Ectodermal cell (in vitro differentiated cells): ENCODE results near the gene VWA3B.

Experiments used
- H3K27ac ChIP-seq: 2 replicates; pipeline ENCODE4 v1.7.0; 2013; ENCODE audit warnings: mild to moderate bottlenecking, low read depth, low read length; ENCODE audit not compliant: insufficient read depth, poor library complexity, severe bottlenecking
- H3K27me3 ChIP-seq: 2 replicates; pipeline ENCODE4 v1.7.0; 2013; ENCODE audit warnings: mild to moderate bottlenecking, low read length; ENCODE audit not compliant: insufficient read depth, control insufficient read depth, poor library complexity, severe bottlenecking
- H3K36me3 ChIP-seq: one replicate; pipeline ENCODE4 v1.7.0; 2013; ENCODE audit warnings: low read length; ENCODE audit not compliant: control insufficient read depth, insufficient read depth
- H3K4me1 ChIP-seq: one replicate; pipeline ENCODE4 v1.7.0; 2013; ENCODE audit warnings: low read length; ENCODE audit not compliant: control insufficient read depth, insufficient read depth
- H3K4me3 ChIP-seq: 2 replicates; pipeline ENCODE4 v1.7.0; 2013; ENCODE audit warnings: low read depth, low read length, control low read depth; ENCODE audit not compliant: insufficient read depth
- H3K9me3 ChIP-seq: 2 replicates; pipeline ENCODE4 v1.7.0; 2013; ENCODE audit warnings: mild to moderate bottlenecking, low read length, moderate library complexity; ENCODE audit not compliant: control insufficient read depth
- WGBS, 2 experiments: methylation state at CpG; one replicate each; pipeline ENCODE4 v1.1.7; 2013; ENCODE audit warnings: missing lambda C conversion rate in 2 of 2; 5-methylcytosine and 5-hydroxymethylcytosine counted together

Gene VWA3B

GRCh38 chr2:98102878-98103277 lies 15.9 kb downstream of the VWA3B start:
- Histone ChIP-seq H3K4me1 (no peaks in the 10 kb centered on the region), H3K4me3 (no peak overlapping the region), H3K9me3 (no peaks in the 10 kb centered on the region), H3K27ac (no peak overlapping the region), H3K36me3 (no peaks in the 10 kb centered on the region), H3K27me3 (no peaks in the 10 kb centered on the region)

GRCh38 chr2:98108110-98108509 lies 21.1 kb downstream of the VWA3B start:
- Histone ChIP-seq H3K36me3 (no peaks in the 10 kb centered on the region), H3K4me3 (no peak overlapping the region), H3K27ac (no peak overlapping the region), H3K4me1 (no peaks in the 10 kb centered on the region), H3K27me3 (no peaks in the 10 kb centered on the region), H3K9me3 (peaks cover 3% of the 10 kb centered on the region)
- 94 to 95% methylated on average over 1 of the region's 2 CpGs for WGBS, 2 experiments

DNA sequence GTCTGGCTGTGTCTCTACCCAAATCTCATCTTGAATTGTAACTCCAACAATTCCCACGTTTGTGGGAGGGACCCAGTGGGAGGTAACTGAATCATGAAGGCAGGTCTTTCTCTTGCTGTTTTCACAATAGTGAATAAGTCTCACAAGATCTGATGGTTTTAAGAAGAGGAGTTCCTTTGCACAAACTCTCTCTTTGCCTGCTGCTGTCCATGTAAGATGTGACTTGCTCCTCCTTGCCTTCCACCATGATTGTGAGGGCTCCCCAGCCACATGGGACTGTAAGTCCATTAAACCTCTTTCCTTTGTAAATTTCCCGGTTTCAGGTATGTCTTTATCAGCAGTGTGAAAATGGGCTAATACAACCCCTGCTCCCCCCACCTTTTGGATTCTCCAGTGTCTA lies 23.8 kb downstream of the VWA3B start:
- WGBS, 2 experiments, result 88 to 90% methylated on average over 2 of the region's 2 CpGs
- no peak overlapping the region for H3K4me3 ChIP-seq
- peaks cover 3% of the 10 kb centered on the region for H3K9me3 ChIP-seq
- no peaks in the 10 kb centered on the region for H3K4me1 ChIP-seq
- H3K27me3 ChIP-seq, result no peaks in the 10 kb centered on the region
- no peaks in the 10 kb centered on the region for H3K36me3 ChIP-seq
- no peak overlapping the region for H3K27ac ChIP-seq

GRCh38 chr2:98114643-98115330 lies 27.8 kb downstream of the VWA3B start:
- no peak overlapping the region for H3K27ac ChIP-seq
- peaks cover 3% of the 10 kb centered on the region for H3K9me3 ChIP-seq
- no peaks in the 10 kb centered on the region for H3K4me1 ChIP-seq
- H3K27me3 ChIP-seq, result no peaks in the 10 kb centered on the region
- no peaks in the 10 kb centered on the region for H3K36me3 ChIP-seq
- WGBS, 2 experiments, result 86 to 92% methylated on average over 5 to 6 of the region's 6 CpGs
- no peak overlapping the region for H3K4me3 ChIP-seq

DNA sequence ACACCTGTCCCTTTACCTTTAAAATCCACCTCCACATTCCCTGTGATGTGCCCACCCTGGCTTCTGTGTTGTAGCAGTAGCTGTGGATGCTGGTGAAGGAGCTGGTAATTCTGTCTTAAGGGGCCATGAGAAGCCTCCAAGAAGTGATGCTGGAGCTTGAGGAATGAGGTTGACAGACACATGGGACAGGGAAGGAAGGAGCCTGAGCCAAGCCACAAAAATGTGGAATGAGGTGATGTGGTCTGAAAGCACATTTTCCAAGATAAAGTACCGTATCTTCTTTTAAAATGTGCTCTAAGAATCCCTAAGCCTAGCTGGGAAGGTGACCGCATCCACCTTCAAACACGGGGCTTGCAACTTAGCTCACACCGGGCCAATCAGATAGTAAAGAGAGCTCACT lies 31.2 kb downstream of the VWA3B start:
- no peaks in the 10 kb centered on the region for H3K9me3 ChIP-seq
- no peaks in the 10 kb centered on the region for H3K36me3 ChIP-seq
- 87 to 94% methylated on average over 4 of the region's 4 CpGs for WGBS, 2 experiments
- no peaks in the 10 kb centered on the region for H3K4me1 ChIP-seq
- no peak overlapping the region for H3K27ac ChIP-seq
- no peak overlapping the region for H3K4me3 ChIP-seq
- no peaks in the 10 kb centered on the region for H3K27me3 ChIP-seq

- no peaks in the 10 kb centered on the region for H3K4me1 ChIP-seq
- no peaks in the 10 kb centered on the region for H3K27me3 ChIP-seq
- H3K9me3 ChIP-seq, result no peaks in the 10 kb centered on the region
- H3K27ac ChIP-seq, result no peak overlapping the region
- 68 to 92% methylated on average over 1 to 2 of the region's 2 CpGs for WGBS, 2 experiments
- H3K36me3 ChIP-seq, result no peaks in the 10 kb centered on the region
- no peak overlapping the region for H3K4me3 ChIP-seq
Observed at GRCh38 chr2:98118852-98119251, 31.9 kb downstream of the VWA3B start.

DNA sequence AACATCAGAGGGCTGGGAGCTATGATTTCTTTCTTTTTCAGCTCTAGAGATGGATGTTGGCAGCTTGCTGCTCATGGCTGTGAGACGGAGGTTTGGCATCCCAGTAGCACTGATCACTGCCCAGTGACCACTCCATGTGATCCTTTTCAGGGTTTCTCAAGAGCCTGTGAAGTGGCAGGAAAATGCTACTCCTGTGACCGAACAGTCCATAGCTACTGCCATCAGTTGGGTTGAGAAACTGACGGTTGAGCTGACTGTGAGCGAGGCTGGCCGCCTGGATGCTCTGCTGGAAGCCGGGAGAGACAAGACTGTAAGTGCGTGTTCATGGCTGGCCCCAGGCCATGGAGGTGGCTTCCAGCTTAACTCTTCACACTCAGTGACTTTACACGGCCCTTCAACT lies 34.2 kb downstream of the VWA3B start:
- H3K4me3 ChIP-seq, result no peak overlapping the region
- H3K27me3 ChIP-seq, result no peaks in the 10 kb centered on the region
- H3K27ac ChIP-seq, result no peak overlapping the region
- no peaks in the 10 kb centered on the region for H3K9me3 ChIP-seq
- no peaks in the 10 kb centered on the region for H3K36me3 ChIP-seq
- H3K4me1 ChIP-seq, result no peaks in the 10 kb centered on the region
- WGBS, 2 experiments, result 90 to 92% methylated on average over 8 of the region's 8 CpGs

GRCh38 chr2:98122524-98122923 lies 35.6 kb downstream of the VWA3B start:
- no peaks in the 10 kb centered on the region for H3K4me1 ChIP-seq

GRCh38 chr2:98123286-98123685 lies 36.3 kb downstream of the VWA3B start:
- Histone ChIP-seq H3K4me1 (no peaks in the 10 kb centered on the region), H3K27me3 (no peaks in the 10 kb centered on the region), H3K36me3 (no peaks in the 10 kb centered on the region), H3K4me3 (no peak overlapping the region), H3K9me3 (no peaks in the 10 kb centered on the region), H3K27ac (no peak overlapping the region)
- WGBS, 2 experiments, result 56 to 72% methylated on average over 8 of the region's 8 CpGs

More at GRCh38 chr2:98122524-98122923, 35.6 kb downstream of the VWA3B start:
- Histone ChIP-seq H3K27ac (no peak overlapping the region), H3K9me3 (no peaks in the 10 kb centered on the region), H3K4me3 (no peak overlapping the region), H3K27me3 (no peaks in the 10 kb centered on the region), H3K36me3 (no peaks in the 10 kb centered on the region)
- WGBS, 2 experiments, result 90 to 95% methylated on average over 3 of the region's 3 CpGs

DNA sequence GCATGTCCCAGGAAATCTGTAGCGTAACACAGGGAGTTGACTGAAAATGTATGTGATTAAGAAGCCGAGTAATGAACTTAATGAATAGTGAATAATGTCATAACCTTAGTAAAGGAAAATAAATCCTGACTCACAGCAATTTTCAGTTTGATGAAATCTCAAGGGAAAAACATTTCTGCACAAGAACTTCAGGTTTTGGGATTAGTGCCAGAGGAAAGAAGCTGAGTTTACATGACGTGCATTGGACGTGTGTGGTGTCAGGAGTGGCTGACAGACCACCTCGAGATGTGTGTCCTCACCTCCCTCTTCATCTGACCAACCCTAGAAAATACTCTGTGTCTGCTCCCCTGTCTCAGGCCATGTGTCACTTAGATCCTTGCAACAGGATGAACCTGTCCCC lies 39.1 kb downstream of the VWA3B start:
- Histone ChIP-seq H3K27me3 (no peaks in the 10 kb centered on the region), H3K4me3 (no peak overlapping the region), H3K9me3 (no peaks in the 10 kb centered on the region), H3K4me1 (no peaks in the 10 kb centered on the region), H3K36me3 (no peaks in the 10 kb centered on the region), H3K27ac (no peak overlapping the region)
- 95% methylated on average over 5 of the region's 5 CpGs for WGBS, 2 experiments
